Rectal smooth muscle tissue (tissue), 1 donor: ENCODE data around the gene KRTAP4-7.
"Not testable (repeated sequence)": the region's sequence is repeated elsewhere in the genome, so short reads cannot be mapped to it uniquely, and the experiment has no call there.

Source experiments
- H3K27ac ChIP-seq: one replicate; pipeline ENCODE4 v1.7.0; 2013; ENCODE audit warnings: low read depth, low read length, inconsistent platforms
- H3K27me3 ChIP-seq: one replicate; pipeline ENCODE4 v1.7.0; 2013; ENCODE audit warnings: low read length; ENCODE audit not compliant: control insufficient read depth, insufficient read depth
- H3K36me3 ChIP-seq: one replicate; pipeline ENCODE4 v1.7.0; 2013; ENCODE audit warnings: low read length; ENCODE audit not compliant: control insufficient read depth, insufficient read depth
- H3K4me1 ChIP-seq: one replicate; pipeline ENCODE4 v1.7.0; 2013; ENCODE audit warnings: low read length; ENCODE audit not compliant: control insufficient read depth, insufficient read depth
- H3K4me3 ChIP-seq: one replicate; pipeline ENCODE4 v1.7.0; 2013; ENCODE audit warnings: low read length
- H3K9ac ChIP-seq: one replicate; pipeline ENCODE4 v1.7.0; 2013; ENCODE audit warnings: low read length

Gene KRTAP4-7

DNA sequence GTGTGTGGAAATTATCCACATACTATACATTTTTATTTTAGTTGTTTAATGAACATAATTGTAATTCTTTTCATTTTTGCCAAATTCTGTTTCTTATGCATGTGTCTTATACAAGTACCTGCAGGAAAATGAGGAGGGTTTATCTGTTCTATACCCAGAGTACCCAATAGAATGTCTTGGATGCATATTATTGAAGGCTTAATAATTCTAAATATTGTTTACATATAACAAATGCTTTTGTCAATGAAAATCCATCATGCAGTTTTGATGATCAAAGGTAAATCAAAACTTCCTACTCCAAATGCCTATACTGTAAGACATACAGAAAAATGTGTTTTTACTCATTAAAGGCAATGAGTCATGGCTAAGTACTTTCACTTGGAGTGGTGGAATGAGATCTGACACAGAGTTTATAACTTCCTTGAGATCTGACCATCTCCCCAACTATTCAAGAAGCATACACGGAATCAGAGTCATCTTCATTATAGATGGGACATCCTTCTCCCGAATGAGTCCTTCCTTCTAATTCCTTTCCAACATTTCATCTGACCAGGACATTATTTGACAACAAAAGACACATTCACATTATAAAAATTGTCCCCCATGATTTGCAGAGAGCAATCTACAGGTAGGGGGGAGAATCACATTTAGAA, 20.6 kb downstream of the KRTAP4-7 start:
- H3K9ac ChIP-seq, H3K27me3 ChIP-seq, H3K36me3 ChIP-seq, H3K4me3 ChIP-seq, H3K27ac ChIP-seq, H3K4me1 ChIP-seq: not testable (repeated sequence)

DNA sequence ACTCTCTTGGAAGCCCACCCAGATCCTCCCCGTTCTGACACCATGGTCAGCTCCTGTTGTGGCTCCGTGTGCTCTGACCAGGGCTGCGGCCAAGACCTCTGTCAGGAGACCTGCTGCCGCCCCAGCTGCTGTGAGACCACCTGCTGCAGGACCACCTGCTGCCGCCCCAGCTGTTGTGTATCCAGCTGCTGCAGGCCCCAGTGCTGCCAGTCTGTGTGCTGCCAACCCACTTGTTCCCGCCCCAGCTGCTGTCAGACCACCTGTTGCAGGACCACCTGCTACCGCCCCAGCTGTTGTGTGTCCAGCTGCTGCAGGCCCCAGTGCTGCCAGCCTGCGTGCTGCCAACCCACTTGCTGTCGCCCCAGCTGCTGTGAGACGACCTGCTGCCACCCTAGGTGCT, 21.4 kb downstream of the KRTAP4-7 start, which contains the start of gene KRTAP4-9:
Gene KRTAP4-9, plus strand, starts transcription at position 43 of the 400 bp plus-strand sequence. Its CDS starts 0 bp downstream, at position 43.
- not testable (repeated sequence) for H3K36me3 ChIP-seq, H3K27me3 ChIP-seq, H3K4me3 ChIP-seq, H3K27ac ChIP-seq, H3K9ac ChIP-seq, H3K4me1 ChIP-seq

DNA sequence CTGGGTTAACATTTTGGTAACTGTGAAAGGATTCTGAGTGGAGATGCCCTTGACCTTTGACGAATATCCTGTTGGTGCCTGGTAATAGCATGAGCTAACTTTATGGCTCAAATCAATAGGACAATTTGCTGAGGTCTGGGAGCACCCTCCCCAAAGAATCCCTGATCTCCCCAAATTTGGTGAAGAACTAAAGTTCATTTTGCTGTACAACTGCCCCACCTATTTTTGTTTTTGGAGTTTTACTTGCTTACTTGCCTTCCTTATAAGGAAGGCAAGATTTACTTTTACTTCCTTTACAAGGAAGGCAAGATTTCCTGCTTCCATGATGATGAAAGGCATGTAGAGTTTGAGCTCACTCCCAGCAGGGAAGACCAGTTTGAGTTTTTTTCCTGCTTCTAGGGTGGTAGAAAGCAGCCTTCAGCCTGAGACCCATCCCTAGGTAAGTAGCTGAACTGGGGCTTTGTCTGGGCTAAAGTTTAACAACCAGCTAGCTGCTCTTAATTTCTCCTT, 24.0 kb downstream of the KRTAP4-7 start:
- Histone ChIP-seq H3K27me3 (peaks cover 2% of the 10 kb centered on the region), H3K9ac (no peak overlapping the region), H3K27ac (no peak overlapping the region), H3K36me3 (no peaks in the 10 kb centered on the region), H3K4me1 (no peaks in the 10 kb centered on the region), H3K4me3 (no peak overlapping the region)

DNA sequence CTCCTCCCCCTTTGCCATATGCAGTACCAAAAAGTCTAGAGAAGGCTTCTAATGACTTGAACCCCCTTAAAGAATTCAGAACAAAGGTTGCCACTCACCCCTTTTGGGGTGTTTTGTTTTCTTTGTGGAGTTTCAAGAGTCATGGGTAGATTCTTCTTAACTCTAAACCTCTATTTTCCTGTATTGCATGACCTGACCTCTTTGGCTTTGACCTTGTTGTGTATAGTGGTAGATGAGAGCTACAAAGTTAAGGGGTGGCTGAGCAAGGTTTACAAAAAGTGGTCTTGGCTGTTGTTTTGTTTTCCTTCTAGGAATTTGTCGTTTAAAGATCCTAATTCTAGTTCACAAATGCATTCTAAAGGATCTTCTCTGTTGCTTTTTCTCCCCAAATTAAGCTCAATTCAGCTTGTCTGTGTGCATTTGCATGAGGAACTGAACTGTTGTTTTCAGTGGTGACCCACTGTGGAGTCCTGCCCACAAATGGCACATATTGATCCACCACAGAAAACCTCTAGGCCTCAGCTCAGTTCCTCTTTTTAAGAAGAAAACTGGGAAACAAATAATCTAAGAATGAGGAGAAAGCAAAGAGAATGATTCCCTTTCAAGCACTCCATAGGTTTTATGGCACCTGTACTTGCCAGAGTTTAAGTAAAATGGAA, 24.9 kb downstream of the KRTAP4-7 start:
- not testable (repeated sequence) for H3K27ac ChIP-seq, H3K27me3 ChIP-seq

DNA sequence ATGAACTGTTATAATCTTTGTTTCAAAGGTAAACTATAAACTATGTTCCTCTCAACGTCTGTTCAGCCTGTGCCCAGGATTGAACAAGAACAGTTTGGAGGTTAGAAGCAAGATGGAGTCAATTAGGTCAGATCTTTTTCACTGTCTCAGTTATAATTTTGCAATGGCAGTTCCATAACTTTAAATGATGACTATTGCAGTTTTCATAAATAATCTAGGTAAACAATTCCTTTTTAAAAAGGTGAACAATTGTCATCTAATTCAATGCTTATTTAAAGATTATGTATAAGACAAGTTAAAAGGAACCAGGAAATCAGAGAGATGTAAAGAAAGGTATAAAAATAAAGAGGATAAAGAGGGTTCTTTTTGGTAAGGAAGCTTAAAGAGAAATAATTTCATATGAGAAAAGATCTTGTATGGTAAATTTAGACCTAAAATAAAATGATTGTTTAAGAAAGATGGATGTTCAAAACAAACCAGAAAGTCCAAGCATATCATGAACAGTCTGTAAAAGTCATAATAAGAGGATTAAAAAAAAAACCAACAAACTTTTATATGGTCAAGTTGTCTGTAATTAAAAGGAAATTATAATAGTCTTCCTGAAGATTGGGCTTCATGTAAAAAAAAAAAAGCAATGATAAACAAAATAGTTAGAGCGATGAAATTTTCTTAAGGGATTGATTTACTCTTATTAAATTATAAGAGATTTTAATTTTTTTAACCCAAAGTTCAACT, 27.4 kb downstream of the KRTAP4-7 start:
- no peak overlapping the region for H3K27ac ChIP-seq
- H3K4me3 ChIP-seq, result no peak overlapping the region
- H3K9ac ChIP-seq, result no peak overlapping the region
- peaks cover 2% of the 10 kb centered on the region for H3K27me3 ChIP-seq
- H3K36me3 ChIP-seq, result no peaks in the 10 kb centered on the region
- H3K4me1 ChIP-seq, result no peaks in the 10 kb centered on the region

More for the DNA sequence above, 24.9 kb downstream of the KRTAP4-7 start:
- H3K9ac ChIP-seq, H3K4me1 ChIP-seq, H3K36me3 ChIP-seq, H3K4me3 ChIP-seq: not testable (repeated sequence)

DNA sequence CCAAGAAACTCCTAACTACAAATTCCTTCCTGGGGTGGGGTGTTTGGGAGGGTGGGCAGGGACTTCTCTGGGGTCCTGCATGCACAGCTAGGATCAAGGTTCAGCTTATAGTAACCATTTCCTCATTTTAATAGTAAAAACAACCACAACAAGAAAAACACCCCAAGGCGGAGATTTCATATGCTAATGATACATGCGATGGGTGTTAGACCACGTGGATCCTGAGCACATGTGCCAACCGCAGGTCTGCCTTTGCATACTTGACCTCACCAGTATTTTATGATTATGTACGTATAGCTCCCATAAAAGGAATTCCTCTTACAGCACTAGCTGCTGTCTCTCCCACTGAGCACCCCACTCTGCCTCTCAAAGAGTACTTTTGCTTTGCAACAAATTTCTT, 32.3 kb downstream of the KRTAP4-7 start:
- no peaks in the 10 kb centered on the region for H3K36me3 ChIP-seq
- H3K4me1 ChIP-seq, result no peaks in the 10 kb centered on the region
- H3K4me3 ChIP-seq, result no peak overlapping the region
- no peak overlapping the region for H3K27ac ChIP-seq
- no peaks in the 10 kb centered on the region for H3K27me3 ChIP-seq
- no peak overlapping the region for H3K9ac ChIP-seq

DNA sequence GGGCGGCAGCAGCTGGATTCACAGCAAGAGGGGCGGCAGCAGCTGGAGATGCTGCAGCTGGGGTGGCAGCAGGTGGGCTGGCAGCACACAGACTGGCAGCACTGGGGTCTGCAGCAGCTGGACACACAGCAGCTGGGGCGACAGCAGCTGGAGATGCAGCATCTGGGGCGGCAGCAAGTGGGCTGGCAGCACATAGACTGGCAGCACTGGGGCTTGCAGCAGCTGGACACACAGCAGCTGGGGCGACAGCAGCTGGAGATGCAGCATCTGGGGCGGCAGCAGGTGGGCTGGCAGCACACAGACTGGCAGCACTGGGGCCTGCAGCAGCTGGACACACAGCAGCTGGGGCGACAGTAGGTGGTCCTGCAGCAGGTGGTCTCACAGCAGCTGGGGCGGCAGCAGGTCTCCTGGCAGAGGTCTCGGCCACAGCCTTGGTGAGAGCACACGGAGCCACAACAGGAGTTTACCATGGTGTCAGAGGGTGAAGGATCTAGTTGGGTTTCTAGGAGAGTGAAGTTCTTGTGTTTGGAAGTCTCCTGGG, 34.0 kb downstream of the KRTAP4-7 start, which contains the start of gene KRTAP4-11:
Gene KRTAP4-11, minus strand, starts transcription at position 528 of the 541 bp plus-strand sequence. Its CDS starts 58 bp downstream, at position 470.
- H3K4me3 ChIP-seq, H3K27me3 ChIP-seq, H3K27ac ChIP-seq, H3K9ac ChIP-seq, H3K4me1 ChIP-seq, H3K36me3 ChIP-seq: not testable (repeated sequence)

DNA sequence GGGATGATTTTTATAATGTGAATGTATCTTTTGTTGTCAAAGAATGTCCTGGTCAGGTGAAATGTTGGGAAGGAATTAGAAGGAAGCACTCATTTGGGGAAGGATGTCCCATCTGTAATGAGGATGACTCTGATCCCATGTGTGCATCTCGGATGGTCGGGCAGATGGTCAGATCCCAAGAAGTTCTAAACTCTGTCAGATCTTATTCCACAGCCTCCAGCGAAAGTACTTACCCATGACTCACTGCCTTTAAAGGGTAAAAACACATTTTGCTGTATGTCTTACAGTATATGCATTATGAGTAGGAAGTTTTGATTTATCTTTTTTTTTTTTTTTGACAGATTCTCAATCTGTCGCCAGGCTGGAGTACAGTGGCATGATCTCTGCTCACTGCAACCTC, 34.8 kb downstream of the KRTAP4-7 start:
- H3K9ac ChIP-seq, result no peak overlapping the region
- no peaks in the 10 kb centered on the region for H3K27me3 ChIP-seq
- H3K4me1 ChIP-seq, result no peaks in the 10 kb centered on the region
- no peak overlapping the region for H3K4me3 ChIP-seq
- H3K36me3 ChIP-seq, result no peaks in the 10 kb centered on the region
- no peak overlapping the region for H3K27ac ChIP-seq

DNA sequence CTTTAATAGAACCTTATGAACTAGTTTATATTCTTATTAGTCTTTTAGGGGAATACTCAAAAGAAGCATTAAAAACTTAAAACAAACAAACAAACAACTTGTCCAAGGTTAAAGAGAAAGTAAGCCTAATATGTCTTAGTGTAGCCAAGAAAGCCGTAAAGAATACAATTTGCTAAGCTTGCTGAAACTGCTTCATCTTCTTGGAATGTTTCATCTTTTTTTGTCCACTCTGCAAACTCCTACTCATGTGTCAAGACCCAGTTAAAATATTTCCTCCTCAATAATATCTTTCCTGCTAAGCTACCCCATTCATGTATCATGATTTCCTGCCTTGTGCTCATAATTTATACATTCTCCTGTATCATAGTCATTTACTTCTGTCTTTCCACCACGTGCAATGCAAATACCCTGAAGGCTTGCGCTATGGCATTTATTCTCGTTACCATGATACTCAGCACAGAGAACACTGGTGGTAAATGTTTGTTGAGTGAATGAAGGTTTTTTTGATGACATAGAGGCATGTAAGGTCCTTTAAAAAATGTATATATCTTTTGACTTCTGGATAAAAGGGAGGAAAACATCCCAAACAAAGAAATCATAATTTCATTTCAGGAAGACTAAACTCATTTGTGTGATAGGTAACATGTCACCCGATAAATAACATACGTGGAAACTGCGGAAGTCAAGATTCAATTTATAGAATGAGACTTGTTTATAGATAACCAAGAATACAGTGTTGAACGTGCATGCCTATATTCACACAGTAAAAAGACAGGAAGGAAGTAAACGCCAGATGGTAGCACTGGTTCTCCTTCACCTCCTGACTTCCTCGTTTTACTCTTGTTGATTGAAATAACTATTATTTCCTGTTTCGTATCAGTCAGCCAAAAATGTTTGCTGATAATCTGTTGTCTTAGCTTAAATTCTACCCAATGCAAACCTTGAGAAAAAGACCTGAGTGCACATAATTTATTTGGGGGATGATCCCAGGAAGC, 36.0 kb downstream of the KRTAP4-7 start:
- H3K27ac ChIP-seq, H3K9ac ChIP-seq, H3K36me3 ChIP-seq, H3K4me1 ChIP-seq, H3K27me3 ChIP-seq, H3K4me3 ChIP-seq: not testable (repeated sequence)

DNA sequence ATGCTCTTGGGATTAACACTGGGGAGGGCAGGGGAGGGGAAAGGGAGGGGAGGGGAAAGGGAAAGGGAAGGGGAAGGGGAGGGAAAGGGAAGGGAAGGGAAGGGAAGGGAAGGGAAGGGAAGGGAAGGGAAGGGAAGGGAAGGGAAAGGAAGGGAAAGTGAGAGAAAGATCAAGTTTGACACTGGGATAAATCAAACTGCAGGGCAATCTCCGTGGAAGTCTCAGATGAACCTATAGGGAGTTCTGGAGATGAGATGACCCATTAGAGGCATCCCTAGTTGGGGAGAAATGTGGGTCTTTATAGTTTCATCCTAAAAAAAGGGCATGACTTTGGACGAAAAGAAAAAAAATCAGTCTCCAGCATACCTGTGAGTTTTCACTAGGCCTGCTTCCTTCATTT, 37.8 kb downstream of the KRTAP4-7 start:
- H3K4me3 ChIP-seq, result no peak overlapping the region
- no peak overlapping the region for H3K27ac ChIP-seq
- H3K36me3 ChIP-seq, result no peaks in the 10 kb centered on the region
- no peaks in the 10 kb centered on the region for H3K4me1 ChIP-seq
- H3K9ac ChIP-seq, result no peak overlapping the region
- no peaks in the 10 kb centered on the region for H3K27me3 ChIP-seq

DNA sequence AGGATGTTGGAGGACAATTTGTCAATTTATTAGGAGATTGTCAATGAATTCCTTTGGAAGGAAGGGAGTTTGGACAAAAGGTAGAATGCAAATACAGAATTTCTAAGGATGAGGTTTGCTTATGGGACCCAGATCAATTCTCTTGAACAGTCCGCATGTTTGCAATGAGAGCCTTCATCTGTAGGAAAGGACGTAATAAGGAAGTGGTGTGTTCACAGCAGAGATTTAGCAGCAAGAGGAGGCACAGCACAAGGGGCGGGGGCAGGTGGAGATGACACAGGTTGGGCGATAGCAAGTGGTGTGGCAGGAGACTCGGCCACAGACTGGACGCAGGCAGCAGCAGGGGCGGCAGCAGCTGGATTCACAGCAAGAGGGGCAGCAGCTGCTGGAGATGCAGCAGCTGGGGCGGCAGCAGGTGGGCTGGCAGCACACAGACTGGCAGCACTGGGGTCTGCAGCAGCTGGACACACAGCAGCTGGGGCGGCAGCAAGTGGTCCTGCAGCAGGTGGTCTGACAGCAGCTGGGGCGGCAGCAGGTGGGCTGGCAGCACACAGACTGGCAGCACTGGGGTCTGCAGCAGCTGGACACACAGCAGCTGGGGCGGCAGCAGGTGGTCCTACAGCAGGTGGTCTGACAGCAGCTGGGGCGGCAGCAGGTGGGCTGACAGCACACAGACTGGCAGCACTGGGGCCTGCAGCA, 39.5 kb downstream of the KRTAP4-7 start:
- not testable (repeated sequence) for H3K36me3 ChIP-seq, H3K4me1 ChIP-seq, H3K27me3 ChIP-seq

More for the DNA sequence above, 39.5 kb downstream of the KRTAP4-7 start:
- not testable (repeated sequence) for H3K27ac ChIP-seq, H3K4me3 ChIP-seq, H3K9ac ChIP-seq
